ENCODE results near the gene TNFSF9. TPM values are rescaled to one million over a fixed set of nuclear protein-coding genes. Genes with fewer than 3 reads are reported as not detected.

Gene TNFSF9
- total RNA-seq, 1 donor from 2014 or later: 4.1 TPM

DNA sequence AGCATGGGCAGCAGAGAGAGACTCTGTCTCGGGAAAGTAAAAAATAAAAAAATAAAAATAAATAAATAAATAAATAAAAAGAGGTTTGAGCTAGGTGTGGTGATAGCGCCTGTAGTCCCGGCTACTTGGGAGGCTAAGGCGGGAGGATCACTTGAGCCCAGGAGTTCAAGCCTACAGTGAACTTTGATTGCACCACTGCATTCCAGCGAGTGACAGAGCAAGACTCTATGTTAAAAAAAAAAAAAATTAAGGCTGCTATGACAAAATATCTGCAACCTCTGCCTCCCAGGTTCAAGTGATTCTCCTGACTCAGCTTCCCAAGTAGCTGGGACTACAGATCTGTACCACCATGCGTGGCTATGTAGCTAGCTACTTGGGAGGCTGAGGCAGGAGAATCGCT lies 46.0 kb upstream of the TNFSF9 start:
- Histone ChIP-seq H3K4me3 (no peak overlapping the region), H3K27me3 (ENCODE audit: low read depth) (peaks cover 6% of the 10 kb centered on the region), H3K27ac (no peak overlapping the region), H3K9me3 (no peaks in the 10 kb centered on the region), H3K4me1 (no peaks in the 10 kb centered on the region), H3K36me3 (no peaks in the 10 kb centered on the region)
- ATAC-seq: no peak
- DNase-seq: no peak
- TF ChIP-seq, protein P1, sequence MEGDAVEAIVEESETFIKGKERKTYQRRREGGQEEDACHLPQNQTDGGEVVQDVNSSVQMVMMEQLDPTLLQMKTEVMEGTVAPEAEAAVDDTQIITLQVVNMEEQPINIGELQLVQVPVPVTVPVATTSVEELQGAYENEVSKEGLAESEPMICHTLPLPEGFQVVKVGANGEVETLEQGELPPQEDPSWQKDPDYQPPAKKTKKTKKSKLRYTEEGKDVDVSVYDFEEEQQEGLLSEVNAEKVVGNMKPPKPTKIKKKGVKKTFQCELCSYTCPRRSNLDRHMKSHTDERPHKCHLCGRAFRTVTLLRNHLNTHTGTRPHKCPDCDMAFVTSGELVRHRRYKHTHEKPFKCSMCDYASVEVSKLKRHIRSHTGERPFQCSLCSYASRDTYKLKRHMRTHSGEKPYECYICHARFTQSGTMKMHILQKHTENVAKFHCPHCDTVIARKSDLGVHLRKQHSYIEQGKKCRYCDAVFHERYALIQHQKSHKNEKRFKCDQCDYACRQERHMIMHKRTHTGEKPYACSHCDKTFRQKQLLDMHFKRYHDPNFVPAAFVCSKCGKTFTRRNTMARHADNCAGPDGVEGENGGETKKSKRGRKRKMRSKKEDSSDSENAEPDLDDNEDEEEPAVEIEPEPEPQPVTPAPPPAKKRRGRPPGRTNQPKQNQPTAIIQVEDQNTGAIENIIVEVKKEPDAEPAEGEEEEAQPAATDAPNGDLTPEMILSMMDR (IDR thresholded peaks at IDR 0.05): no peak
- intact Hi-C loops (cut with DNase I): no loop called here

DNA sequence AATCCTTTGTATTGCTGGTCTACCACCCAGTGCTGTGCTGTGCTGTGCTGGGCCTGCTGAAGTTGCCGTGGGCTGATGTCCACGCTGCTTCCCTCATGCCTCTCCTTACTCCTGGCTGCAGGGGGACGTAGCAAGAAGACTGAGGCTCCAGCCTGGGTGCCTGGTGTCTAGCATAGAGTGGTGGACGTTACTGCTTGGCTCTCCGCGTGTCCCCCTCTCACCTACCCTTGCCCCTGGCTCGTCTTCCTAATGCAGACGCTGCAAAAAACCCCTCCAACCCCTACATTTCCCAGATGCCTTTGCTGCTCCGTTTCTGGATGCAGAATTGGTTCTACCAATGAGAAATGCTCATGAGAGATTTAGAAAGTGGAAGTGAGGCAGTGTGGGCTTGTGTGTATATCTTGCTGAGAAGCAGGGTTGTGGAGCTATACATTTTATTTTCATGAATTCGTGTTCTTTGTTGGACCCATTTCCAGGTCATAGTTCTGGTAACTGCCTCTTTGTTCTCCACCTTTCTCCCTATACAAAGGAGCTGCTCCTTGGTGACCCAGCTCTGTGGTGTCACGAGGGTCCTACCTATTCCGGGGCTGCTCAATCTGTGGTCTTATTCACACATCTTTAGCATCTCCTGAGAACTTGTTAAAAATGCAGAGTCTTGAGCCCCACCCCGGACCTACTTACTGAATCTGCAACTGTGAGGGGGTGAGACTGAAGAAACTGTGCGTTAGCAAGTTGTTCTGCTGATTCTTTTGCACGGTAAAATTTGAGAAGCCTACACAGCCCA lies 41.4 kb upstream of the TNFSF9 start:
- H3K9me3 ChIP-seq: no peaks in the 10 kb centered on the region
- intact Hi-C loops (cut with DNase I): no loop called here
- H3K4me3 ChIP-seq: no peak overlapping the region
- ATAC-seq (no peak), DNase-seq (no peak)
- H3K4me1 ChIP-seq: no peaks in the 10 kb centered on the region
- H3K27me3 ChIP-seq (ENCODE audit: low read depth): no peaks in the 10 kb centered on the region
- no peak overlapping the region for H3K27ac ChIP-seq
- TF ChIP-seq, protein P1 (IDR thresholded peaks at IDR 0.05): no peak
- no peaks in the 10 kb centered on the region for H3K36me3 ChIP-seq

DNA sequence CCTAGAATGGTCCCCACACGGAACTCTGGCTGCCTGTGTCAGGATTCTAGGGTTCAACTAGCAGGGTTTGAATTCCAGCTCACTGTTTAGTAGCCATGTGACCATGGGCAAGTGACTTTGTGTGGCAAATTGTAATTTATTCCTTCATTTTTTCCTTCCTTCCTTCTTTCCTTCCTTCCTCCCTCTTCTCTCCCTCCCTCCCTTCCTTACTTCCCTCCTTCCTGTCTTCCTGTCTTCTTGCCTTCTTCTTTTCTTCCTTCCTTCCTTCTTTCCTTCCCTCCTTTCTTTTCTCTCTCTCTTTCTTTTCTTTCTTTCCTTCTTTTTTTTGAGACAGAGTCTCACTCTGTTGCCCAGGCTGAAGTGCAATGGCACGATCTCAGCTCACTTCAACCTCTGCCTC lies 40.7 kb upstream of the TNFSF9 start:
- Histone ChIP-seq H3K36me3 (no peaks in the 10 kb centered on the region), H3K4me1 (no peaks in the 10 kb centered on the region), H3K9me3 (no peaks in the 10 kb centered on the region), H3K27me3 (ENCODE audit: low read depth) (no peaks in the 10 kb centered on the region), H3K27ac (no peak overlapping the region), H3K4me3 (no peak overlapping the region)
- TF ChIP-seq, protein P1 (IDR thresholded peaks at IDR 0.05): no peak
- ATAC-seq: no peak
- intact Hi-C loops (cut with DNase I): no loop called here
- no peak for DNase-seq

DNA sequence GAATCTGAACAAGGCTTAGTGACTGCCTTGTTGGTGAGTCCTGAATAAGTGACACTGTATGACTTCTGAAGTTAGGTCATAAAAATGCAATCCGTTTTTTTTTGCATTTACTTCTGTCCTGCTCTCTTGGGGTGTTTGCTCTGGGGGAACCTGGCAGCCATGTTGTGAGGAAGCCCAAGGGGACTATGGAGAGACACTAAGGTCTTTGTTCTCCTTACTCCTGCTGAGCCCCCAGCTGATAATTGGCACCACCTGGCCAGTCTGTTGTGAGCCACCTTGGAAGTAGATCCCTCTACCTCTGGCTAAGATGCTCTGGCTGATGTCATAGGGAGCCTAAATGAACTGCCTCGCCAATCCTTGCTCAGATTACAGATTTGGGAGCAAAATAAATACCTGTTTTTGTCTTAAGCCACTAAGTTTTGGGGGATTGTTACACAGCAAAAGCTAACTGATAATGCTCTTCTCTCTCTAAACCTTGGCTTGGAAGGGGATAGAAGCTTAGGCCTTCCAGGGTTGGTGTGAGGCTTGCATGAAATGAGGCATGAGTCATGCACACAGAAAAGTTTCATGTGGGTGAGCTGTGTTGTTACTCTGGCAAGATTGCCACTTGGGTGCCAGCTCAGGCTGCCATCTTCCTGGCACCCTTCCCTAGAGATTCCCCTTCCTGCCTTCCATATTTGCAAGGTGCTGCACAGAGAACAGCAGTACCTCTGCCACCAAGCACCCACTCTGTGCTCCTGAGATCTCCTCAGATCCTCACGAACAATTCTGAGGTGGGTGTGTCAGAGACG lies 38.8 kb upstream of the TNFSF9 start:
- Histone ChIP-seq H3K27me3 (ENCODE audit: low read depth) (no peaks in the 10 kb centered on the region), H3K27ac (no peak overlapping the region), H3K4me3 (no peak overlapping the region), H3K36me3 (no peaks in the 10 kb centered on the region), H3K4me1 (no peaks in the 10 kb centered on the region), H3K9me3 (no peaks in the 10 kb centered on the region)
- ATAC-seq: no peak
- DNase-seq: no peak
- intact Hi-C loops (cut with DNase I): no loop called here
- TF ChIP-seq, protein P1 (IDR thresholded peaks at IDR 0.05): no peak

DNA sequence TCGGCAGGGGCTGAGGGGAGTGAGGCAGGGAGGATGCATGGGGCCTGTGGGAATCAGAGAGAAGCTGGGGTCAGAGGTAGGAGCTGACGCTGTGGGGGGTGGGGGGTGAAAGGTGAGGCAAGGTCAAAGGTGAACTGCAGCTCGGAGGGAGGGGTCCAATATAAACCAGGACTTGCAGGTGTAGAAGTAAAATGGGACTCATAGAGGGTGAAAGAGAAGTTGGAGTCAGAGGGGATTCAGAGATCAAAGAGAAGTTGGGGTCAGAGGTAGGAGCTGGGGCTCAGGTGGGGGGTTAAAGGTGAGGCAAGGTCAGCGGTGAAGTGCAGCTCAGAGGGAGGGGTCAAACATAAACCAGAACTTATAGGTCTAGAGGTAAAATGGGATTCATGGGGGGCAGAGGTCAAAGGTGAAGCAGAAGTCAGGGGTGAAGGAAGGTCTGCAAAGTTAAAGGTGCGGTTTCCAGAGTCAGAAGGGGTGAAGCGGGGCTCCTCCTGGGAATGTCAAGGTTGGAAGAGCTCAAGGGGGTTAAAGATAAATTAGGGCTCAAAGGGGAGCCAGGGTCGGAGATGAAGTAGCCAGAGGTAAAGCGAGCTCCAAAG lies 36.3 kb upstream of the TNFSF9 start:
- no peak for DNase-seq
- Histone ChIP-seq H3K9me3 (no peaks in the 10 kb centered on the region), H3K36me3 (no peaks in the 10 kb centered on the region), H3K4me3 (no peak overlapping the region), H3K27me3 (ENCODE audit: low read depth) (no peaks in the 10 kb centered on the region), H3K4me1 (no peaks in the 10 kb centered on the region), H3K27ac (no peak overlapping the region)
- TF ChIP-seq, protein P1 (IDR thresholded peaks at IDR 0.05): no peak
- no peak for ATAC-seq
- intact Hi-C loops (cut with DNase I): no loop called here
